Measurements from ENCODE around the gene NOX3.

The NOX3 gene

DNA sequence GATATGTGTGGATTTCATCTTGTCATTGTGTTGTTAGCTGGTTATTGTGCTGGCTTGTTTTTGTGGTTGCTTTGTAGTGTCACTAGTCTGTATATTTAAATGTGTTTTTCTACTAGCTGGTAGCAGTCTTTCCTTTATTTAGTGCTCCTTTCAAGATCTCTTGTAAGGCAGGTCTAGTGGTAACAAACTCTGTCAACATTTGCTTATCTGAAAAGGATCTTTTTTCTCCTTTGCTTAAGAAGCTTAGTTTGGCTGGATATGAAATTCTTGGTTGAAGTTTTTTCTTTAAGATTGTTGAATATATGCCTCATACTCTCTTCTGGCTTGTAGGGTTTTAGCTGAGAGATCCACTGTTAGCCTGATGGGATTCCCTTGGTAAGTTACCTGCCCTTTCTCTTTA lies 108.7 kb downstream of the NOX3 start:
- no peak overlapping the region for H3K27ac ChIP-seq
- TF ChIP-seq, protein P1, sequence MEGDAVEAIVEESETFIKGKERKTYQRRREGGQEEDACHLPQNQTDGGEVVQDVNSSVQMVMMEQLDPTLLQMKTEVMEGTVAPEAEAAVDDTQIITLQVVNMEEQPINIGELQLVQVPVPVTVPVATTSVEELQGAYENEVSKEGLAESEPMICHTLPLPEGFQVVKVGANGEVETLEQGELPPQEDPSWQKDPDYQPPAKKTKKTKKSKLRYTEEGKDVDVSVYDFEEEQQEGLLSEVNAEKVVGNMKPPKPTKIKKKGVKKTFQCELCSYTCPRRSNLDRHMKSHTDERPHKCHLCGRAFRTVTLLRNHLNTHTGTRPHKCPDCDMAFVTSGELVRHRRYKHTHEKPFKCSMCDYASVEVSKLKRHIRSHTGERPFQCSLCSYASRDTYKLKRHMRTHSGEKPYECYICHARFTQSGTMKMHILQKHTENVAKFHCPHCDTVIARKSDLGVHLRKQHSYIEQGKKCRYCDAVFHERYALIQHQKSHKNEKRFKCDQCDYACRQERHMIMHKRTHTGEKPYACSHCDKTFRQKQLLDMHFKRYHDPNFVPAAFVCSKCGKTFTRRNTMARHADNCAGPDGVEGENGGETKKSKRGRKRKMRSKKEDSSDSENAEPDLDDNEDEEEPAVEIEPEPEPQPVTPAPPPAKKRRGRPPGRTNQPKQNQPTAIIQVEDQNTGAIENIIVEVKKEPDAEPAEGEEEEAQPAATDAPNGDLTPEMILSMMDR (conservative IDR thresholded peaks at IDR 0.05) = no peak
